Fibroblast of skin of left quadriceps (primary cell): ENCODE measurements around the gene WDR59.
A peak's percentile ranks its signal among the peaks of the same experiment; 100 is the strongest.
"Not testable (repeated sequence)": the region's sequence is repeated elsewhere in the genome, so short reads cannot be mapped to it uniquely, and the experiment has no call there.

Source experiments
- DNase-seq, 2 experiments: peaks; one replicate each; pipeline ENCODE4 v3.0.0-alpha.2; 2013; ENCODE audit warnings: low read depth in 2 of 2

Gene WDR59, protein sequence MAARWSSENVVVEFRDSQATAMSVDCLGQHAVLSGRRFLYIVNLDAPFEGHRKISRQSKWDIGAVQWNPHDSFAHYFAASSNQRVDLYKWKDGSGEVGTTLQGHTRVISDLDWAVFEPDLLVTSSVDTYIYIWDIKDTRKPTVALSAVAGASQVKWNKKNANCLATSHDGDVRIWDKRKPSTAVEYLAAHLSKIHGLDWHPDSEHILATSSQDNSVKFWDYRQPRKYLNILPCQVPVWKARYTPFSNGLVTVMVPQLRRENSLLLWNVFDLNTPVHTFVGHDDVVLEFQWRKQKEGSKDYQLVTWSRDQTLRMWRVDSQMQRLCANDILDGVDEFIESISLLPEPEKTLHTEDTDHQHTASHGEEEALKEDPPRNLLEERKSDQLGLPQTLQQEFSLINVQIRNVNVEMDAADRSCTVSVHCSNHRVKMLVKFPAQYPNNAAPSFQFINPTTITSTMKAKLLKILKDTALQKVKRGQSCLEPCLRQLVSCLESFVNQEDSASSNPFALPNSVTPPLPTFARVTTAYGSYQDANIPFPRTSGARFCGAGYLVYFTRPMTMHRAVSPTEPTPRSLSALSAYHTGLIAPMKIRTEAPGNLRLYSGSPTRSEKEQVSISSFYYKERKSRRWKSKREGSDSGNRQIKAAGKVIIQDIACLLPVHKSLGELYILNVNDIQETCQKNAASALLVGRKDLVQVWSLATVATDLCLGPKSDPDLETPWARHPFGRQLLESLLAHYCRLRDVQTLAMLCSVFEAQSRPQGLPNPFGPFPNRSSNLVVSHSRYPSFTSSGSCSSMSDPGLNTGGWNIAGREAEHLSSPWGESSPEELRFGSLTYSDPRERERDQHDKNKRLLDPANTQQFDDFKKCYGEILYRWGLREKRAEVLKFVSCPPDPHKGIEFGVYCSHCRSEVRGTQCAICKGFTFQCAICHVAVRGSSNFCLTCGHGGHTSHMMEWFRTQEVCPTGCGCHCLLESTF

DNA sequence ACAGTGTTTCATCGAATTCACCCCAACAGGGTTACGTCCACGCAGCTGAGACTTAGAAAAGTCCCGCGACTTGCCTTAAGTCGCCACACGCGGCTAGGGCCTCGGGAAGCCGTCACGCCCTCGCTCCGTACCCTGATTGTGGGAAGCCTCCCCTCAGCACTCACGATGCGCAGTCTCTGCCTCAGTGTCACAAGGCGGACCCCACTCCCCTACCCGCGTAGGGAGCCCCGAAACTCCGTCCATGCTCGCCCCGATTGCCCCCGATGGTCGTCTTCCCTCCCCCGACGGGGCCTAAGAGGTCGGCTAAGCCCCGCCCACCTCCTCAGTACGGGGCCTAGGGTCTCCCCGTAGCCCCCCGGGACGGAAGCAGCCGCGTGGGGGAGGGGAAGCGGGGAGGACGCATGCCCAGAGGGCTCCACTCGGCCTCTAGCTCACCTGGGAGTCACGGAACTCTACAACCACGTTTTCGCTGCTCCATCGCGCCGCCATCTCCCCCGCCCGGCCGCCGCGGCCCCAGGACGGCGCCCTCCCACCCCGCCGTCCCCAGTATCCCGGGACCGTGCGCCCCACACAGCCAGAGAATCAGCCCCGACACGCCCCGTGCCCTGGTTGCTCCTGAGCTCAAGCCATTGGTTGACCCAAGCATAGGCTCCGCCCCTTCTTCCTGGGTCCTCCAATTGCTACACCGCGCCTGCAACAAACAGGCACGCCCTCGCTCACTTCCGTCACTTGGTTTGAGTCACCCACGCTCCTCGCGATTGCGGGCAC, at the start of gene WDR59:
TSS of gene WDR59 (minus strand) at position 595 of the 768 bp plus-strand sequence. CDS start at position 489, 106 bp downstream.
- peak; percentile 98 for DNase-seq

DNA sequence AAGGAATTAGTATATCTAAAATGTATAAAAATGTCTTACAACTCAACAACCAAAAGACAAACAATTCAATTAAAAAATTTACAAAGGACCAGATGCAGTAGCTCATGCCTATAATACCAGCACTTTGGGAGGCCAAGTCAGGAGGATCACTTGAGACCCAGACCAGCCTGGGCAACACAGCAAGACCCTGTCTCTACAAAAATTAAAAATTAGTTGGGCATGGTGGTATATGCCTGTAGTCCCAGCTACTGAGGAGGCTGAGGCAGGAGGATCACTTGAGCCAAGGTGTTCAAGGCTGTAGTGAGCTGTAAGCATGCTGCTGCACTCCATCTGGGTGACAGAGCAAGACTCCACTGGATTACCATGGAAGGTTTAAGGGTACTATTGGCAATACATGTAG, 47.7 kb upstream of the WDR59 start:
- no peak for DNase-seq

DNA sequence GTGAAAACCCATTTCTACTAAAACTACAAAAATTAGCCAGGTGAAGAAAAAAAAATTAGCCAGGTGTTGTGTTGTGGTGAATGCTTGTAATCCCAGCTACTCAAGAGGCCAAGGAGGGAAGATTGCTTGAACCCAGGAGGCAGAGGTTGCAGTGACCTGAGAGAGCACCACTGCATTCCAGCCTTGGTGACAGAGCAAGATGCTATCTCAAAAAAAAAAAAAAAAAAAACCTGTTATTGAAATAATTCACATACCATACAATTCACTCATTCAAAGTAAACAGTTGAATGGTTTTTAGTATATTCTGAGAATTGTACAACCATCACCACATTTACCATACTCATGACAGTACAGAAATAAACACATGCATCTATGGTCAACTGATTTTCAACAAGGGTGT, 44.9 kb upstream of the WDR59 start:
- peak in 1 of 2 experiments; percentile 27 for DNase-seq

DNA sequence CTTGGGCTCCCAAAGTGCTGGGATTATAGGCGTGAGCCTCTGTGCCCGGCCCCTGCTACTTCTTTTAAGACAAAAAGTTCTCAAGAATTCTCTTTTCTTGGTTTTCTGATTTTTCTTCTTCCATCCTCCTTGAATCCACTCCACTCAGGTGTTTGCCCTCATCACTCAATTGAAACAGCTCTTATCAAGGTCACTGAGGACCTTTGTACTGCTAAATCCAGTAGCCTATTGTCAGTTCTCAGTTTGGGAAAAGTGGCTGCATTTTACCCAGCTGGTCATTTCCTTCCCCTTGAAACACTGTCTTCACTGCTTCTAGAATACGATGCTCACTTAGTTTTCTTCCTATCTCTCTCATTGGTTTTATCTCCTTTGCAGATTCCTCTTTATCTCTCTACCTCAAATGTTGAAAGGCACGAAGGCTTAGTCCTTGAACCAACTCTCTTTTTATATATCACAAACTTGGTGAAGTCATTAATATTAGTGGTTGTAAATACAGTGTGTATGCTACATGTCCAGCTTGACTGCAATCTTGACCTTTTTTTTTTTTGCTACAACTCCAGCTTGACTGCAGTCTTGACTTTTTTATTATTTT, 43.7 kb upstream of the WDR59 start:
- no peak for DNase-seq

DNA sequence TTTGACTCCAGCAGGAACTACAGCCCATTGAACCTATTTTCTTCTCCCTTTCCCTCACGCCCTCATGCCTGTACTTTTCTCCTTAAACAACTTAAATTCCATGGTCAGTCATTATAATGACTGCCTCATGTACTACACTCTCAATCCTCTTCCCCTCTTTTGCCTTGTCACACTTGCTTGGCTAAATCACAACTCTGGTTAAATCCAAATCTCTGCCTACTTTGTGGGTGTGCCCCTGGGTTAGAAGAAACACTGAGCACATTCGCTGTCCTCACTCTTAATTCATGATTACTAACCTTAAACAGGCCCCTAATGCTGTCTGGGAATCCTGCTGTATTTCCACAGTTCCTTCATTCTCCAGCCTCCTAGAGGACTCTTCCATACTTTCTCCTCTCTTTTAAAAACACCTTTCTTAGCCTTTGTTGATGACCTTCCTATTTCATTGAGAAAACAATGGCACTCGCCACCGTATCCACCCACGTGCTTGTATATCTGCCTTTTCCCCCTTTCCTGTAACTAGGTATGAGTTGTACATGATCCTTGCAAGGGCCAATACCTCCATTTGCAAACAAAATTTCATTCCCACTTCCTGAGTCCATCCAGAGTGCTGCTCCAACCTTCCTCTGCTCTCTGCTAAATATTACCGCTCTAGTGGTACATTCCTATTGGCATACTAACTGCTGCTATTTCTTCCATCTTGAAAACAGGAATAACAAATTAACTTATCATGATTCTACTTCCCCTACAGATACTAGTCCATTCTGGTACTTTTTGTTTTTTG, 42.8 kb upstream of the WDR59 start:
- no peak for DNase-seq

DNA sequence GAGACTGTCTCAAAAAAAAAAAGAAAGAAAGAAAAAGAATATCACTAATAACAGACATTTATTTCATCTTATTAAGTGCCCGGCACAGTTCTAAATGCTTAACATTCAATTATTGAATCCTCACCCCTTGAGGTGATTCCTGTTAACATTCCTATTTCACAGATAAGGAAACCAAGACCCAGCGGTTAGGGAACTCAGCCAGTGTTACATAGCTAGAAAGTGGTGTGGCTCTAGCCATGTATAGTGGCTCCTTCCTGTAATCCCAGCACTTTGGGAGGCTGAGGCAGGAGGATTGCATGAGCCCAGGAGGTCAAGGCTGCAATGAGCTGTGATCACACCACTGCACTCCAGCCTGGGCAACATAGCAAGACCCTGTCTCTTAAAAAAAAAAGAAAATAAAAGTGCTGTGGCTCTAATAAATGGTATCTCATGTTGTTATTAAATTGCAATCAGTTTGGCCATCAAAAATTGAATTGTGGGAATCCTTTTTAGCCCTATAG, 42.0 kb upstream of the WDR59 start:
- no peak for DNase-seq

DNA sequence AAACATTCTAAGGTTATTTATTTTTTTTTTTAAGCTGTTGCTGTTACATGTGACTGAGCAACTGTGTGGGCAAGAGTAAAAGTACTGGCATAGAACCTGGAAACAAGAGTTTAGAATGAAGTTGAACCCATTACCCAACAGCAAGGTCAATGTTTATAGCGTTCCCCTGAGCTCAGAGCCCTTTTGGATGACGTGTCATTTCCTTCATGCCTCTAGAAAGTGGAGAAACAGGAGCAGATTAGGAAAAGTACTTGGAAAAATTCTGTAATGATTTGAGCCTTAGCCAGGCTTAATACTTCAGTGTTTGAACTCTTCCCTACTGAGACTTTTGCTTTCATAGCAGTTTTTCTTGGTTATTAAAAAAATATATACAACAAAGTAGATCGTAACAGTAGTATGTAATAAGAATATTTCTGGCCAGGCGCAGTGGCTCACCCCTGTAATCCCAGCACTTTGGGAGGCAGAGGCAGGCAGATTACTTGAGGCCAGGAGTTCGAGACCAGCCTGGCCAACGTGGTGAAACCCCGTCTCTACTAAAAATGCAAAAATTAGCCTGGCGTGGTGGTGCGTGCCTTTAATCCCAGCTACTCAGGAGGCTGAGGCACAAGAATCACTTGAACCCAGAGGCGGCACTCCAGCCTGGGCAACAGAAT, 41.4 kb upstream of the WDR59 start:
- DNase-seq: peak; percentile 71 to 74

DNA sequence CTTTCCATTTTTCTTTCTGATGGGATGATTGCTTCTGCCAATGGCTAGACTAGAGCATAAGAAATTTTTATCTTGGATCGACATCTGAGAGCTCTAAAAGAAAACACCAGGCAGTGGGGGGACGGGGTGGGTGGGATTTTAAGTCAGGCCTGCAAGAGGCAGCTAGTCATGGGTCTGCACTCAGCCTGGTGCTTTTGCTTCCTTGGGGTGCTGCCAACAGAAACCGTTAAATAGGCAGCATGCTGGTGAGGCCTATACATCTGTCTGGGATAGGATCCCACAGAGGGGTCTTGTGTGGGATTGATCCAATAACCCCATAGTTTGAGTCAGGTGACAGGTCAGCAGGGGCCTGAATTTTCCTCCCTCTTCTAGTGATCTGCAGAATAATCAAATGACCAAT, 40.8 kb upstream of the WDR59 start:
- no peak for DNase-seq

DNA sequence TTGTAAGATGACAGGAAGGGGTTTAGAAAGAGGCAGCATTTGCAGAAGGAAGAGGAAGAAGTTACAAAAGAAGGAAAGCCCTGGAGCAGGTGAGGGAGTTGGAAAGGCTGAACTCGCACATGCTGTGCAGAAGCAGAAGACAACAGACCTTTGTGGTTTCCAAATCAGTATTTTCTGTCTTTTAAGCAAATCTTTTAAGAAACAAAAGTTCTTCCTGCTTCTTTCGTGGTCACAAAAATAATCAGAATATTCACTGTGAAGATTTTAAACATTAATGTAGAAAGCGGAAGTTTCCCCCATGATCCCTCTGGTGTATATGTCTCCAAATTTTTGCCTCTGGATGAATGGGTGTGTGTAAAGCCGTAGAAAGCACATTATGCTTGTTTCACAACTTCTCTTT, 39.7 kb upstream of the WDR59 start:
- DNase-seq: no peak

DNA sequence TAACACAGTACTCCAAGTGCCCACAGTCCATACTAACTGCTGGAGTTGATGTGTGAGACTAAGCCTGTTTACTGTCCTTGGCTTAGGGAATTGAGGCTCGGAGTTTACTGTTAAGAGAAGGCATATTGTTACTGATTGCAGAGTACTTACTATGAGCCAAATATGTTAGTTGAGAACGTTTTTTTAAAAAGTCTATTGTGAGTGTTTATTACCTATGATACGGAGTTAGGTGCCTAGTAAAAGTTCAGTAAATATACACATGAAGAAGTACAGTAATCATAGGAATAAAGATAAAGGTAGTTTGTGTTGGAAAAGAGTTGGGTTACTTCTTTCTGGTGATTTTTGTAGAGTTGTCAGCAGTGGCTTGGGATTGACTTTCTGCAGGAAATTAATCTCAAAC, 39.3 kb upstream of the WDR59 start:
- no peak for DNase-seq

DNA sequence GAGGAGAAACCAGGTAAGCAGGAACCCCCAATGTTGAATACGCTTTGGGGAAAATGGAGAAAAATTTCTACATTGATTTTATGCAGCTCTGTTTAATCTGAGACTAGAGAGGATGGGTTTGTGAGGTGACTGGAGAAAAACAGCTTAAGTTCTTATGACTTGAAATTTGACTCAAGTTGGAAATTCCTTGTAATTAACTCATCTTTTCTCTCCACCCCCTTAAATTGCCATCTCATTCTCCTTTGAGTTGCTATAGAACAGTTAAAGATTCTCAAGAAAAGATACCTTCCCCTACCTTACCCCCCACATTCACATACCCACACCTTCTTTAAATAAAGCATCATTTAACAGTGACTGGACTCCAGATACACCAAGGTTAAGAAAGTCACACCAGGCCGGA, 38.1 kb upstream of the WDR59 start:
- DNase-seq: no peak

DNA sequence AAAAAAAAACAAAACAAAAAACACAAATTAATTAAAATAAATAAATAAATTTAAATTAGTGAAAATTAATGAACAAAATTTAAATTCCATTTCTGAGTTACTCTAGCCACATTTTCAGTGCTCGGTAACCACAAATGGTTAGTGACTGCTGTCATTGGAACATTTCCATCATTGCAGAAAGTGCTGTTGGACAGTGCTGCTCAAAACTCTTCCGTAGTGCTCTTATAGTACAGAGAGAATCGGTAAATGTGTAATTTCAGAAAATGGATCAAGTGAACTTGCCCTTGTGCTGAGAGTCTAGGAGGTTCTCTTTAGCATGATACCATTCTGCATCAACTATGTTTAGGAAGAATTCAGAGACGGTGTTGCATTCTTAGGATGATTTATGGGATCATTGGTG, 37.6 kb upstream of the WDR59 start:
- no peak for DNase-seq

DNA sequence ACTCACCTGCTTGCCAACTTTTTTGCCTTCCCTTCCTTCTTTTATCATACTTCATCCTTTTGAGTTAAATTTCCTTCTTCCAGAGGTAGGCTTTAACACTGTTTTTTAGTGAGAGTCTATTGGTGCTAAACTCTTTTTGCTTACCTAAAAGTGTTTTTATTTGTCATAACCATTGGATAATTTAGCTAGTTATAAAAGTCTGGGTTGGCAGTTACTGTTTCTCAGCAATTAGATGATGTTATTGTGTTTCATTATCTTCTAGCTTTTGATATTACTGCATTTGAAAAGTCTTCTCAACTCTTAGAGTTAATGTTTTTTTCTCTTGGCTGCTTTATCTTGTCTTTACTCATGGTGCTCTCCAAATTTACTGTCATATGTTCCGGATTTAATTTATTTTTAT, 36.5 kb upstream of the WDR59 start:
- DNase-seq: no peak

DNA sequence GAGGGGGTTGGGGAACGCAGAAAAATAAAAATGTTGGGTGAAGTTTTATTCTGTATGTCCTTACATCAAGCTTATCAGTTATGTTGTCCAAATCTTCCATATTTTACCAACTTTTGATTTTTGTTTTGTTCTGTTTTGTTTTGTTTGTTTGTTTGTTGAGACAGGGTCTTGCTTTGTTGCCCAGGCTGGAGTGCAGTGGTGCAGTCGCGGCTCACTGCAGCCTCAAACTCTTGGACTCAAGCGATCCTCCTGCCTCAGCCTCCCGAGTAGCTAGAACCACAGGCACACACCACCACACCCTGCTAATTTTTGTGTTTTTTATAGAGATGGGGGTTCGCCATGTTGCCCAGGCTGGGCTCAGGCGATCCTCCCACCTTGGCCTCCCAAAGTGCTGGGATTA, 34.7 kb upstream of the WDR59 start:
- no peak for DNase-seq

DNA sequence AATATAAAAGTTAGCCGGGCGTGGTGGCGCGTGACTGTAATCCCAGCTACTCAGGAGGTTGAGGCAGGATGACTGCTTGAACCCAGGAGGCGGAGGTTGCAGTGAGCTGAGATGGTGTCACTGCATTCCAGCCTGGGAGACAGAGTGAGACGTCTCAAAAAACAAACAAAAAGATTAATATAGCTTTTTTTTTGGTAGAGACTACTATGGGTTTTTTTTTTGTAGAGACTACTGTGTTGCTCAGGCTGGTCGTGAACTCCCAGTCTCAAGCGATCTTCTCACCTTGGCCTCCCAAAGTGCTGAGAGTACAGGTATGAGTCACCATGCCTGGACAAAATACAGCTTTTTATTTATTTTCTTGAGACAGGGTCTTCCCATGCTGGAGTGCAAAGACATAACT, 34.1 kb upstream of the WDR59 start:
- no peak for DNase-seq

DNA sequence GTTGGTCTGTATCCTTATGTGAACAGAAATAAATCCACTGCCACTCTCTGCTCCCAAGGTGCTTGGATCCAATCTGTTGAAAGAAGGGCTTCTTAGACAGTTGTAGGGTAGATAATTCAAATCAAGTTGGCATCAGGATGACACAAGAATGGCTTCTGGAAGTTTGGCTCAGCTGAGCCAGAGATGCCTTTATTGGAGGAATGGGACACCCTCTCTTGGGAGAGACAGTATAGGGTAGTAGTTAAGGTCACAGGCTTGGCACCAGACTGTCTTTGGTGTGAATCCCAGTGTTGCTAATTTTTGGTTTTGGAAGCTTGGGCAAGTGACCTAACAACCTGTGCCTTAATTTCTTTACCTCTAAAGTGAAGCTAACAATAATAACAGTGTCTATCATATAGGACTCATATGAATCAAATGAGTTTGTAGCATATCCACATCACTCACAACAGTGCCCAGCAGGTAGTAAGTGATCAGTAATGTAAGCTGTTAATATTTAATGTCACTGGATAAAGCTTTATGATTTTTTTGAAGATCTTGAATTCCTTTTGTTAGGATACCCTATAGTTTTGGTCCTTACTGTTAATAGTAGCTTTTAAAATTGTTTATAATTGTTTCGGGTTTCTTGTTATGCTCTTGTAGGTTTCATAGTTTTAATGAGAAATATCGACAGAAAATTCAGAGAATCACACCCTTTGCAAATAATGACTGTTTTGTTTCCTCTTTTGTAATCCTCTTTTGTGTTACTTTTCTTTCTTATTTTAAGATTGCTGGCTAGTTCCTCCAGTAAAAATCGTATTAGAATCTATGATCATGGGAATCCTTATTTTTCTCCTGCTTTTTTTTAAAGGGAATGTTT, 33.0 kb upstream of the WDR59 start:
- no peak for DNase-seq

DNA sequence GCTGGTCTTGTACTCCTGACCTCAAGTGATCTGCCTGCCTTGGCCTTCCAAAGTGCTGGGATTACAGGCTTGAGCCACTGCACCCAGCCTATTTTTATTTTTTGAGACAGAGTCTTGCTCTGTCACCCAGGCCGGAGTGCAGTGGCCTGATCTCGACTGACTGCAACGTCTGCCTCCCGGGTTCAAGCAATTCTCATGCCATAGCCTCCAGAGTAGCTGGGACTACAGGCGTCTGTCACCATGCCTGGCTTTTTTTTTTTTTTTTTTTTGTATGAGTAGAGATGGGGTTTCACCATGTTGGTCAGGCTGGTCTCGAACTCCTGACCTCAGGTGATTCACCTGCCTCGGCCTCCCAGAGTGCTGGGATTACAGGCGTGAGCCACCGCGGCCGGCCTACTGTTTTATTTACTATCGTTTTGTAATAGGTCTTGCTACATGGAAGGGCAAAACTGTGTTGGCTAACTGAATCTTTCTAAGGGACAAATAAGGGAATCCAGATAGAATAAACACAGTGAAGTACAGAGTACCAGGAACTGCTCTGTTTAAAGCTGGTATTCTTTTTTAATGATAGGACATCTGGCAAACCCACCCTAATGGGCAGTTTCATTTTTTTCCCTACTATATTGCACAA, 31.6 kb upstream of the WDR59 start:
- not testable (repeated sequence) for DNase-seq

DNA sequence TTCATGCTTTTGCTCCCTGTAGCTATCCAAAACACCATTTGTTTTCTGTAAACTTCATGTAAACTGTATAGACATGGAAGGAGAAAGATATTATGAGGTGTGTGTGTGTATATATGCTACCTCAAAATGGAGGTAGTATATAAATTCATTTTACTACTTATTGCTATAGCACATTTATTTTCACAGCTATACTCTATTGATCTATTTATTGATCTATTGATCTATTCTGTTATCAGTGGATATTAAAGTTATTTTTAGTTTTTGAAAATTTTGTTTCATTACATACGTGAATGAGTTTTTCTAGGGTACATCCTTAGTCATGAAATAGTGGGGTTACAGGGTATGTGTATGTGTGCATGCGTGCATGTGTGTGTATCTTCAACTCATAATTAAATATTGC, 29.4 kb upstream of the WDR59 start:
- DNase-seq: no peak

DNA sequence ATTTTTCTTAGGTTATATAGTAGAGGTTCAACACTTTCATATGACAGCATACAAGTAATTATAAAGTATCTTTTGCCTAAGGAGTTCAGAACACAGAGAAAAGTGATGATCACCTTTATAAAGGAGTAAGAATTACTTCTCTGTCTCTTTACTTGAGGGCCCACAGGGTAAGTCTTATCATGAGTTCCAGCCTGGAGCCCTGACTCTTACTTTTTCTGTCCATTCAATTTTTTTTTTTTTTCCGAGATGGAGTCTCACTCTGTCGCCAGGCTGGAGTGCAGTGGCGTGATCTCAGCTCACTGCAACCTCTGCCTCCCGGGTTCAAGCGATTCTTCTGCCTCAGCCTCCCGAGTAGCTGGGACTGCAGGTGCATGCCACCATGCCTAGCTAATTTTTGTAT, 28.2 kb upstream of the WDR59 start:
- not testable (repeated sequence) for DNase-seq
